MM.1S (cell line): ENCODE data around the gene NDUFA1.

Experiments used
- EZH2 ChIP-seq: fragments of 300-600 bp; sonication (generic); optimal IDR thresholded peaks from 2 replicates; pipeline ENCODE3; 2017; ENCODE audit warnings: low read depth, mild to moderate bottlenecking, antibody characterized with exemption, low read length, mixed read lengths
- EZH2phosphoT487 ChIP-seq: fragments of 300-600 bp; sonication (generic); IDR thresholded peaks from 2 replicates; pipeline ENCODE4 v1.6.1; 2018; ENCODE audit warnings: antibody characterized with exemption, low read length
- TF ChIP-seq, protein P1 (sequence below): fragments of 300-600 bp; sonication (generic); IDR thresholded peaks from 2 replicates; pipeline ENCODE4 v1.5.1; 2016; ENCODE audit warnings: antibody characterized with exemption, low read length, mixed read lengths

DNA sequence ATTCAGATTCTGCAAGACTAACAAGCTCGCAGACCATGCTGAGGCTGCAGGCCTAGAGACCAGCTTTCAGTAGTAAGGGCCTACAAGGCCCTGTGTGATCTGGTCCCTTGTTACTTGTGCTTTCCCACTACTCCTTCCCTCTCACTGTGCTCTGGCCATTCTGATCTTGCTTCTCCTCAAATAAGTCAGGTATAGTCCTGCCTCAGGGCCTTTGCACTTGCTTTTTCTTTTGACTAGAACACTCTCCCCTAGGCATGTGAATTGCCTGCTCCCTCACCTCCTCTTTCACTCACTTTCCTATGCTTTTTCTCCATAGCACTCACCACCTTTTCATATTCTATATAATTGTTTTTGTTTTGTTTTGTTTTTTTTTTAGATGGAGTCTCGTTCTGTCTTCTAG, 46.2 kb downstream of the NDUFA1 start:
- TF ChIP-seq, protein P1, sequence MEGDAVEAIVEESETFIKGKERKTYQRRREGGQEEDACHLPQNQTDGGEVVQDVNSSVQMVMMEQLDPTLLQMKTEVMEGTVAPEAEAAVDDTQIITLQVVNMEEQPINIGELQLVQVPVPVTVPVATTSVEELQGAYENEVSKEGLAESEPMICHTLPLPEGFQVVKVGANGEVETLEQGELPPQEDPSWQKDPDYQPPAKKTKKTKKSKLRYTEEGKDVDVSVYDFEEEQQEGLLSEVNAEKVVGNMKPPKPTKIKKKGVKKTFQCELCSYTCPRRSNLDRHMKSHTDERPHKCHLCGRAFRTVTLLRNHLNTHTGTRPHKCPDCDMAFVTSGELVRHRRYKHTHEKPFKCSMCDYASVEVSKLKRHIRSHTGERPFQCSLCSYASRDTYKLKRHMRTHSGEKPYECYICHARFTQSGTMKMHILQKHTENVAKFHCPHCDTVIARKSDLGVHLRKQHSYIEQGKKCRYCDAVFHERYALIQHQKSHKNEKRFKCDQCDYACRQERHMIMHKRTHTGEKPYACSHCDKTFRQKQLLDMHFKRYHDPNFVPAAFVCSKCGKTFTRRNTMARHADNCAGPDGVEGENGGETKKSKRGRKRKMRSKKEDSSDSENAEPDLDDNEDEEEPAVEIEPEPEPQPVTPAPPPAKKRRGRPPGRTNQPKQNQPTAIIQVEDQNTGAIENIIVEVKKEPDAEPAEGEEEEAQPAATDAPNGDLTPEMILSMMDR = no peak
- TF ChIP-seq EZH2 (no peak), EZH2phosphoT487 (no peak)
